OCI-M2 (cell line): ENCODE measurements around the gene ETS2.
"Not testable (repeated sequence)": the region's sequence is repeated elsewhere in the genome, so short reads cannot be mapped to it uniquely, and the experiment has no call there.

Source experiments
- DNase-seq: peaks from one replicate; lab custom pipeline; 2025; ENCODE audit not compliant: unreplicated experiment; lab: John Stamatoyannopoulos, UW

Gene ETS2

DNA sequence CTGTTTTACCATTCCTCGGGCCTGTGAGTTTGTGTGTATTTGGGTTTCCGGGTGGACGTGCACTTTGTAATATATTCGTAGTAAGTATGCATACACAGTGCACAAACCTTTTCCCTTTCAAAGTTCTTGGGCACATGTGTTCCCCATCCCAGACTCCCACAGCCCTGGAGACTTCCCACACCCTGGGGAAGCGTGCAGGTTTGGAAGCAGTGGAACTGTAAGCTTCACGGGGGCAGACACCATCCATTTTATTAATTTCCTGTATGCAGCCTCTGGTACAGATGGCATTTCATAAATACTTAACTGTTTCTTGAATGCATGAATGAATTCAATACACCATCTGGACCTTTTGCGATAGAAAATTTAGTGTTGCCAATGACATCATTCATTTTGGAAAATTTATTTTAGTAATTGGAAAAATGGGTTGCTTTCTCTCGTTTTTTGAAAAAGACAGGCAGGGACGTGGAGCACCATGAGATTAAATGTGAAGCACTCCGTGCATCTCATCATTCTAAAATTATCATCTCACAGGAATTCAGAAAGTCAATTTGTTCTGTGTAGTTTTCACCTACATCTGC is 10.8 kb downstream of the ETS2 start:
- DNase-seq = no peak

DNA sequence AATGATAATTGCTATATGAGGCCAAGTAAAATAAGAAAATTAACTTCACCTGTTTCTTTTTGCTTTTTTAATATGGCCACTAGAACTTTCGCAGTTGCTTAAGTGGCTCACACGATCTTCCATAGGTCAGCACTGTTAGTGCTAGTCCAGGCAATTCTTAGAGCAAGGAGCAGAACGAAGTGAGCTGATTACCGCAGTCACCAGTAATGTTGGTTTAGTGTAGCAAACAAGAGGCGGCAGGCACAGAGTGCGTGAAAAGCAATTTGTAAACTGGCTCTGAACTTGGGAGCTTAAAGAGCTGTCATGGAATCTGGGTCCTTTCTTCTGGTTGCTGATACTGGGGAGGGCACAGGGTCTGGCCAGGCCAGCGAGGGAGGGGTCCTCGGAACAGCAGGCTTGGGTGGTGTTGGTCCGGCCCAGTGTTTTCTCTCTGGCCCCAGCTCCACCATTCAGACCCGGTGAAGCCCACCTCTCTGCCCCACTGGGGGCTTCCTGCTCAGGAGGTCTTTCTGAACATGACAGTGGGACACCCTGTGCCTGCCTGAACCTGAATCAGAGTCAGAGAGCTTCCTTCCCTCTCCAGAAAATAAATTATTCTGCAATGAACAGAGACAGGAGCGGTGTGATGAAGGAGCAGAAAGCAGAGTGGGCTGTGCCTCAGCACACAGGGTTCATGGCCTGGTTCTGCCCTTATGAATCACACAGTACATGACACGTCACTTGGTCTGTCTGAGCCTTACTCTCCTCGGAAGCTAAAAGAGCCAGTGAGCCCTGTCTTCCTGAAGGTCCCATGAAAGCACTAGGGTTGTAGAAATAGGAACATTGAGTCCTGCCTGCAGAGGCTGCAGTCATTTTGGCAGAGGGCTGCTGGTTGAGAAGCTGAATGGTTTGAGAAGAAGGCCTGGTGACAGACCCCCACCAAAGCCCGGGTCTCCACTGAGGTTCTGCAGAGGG is 11.9 kb downstream of the ETS2 start:
- no peak for DNase-seq

DNA sequence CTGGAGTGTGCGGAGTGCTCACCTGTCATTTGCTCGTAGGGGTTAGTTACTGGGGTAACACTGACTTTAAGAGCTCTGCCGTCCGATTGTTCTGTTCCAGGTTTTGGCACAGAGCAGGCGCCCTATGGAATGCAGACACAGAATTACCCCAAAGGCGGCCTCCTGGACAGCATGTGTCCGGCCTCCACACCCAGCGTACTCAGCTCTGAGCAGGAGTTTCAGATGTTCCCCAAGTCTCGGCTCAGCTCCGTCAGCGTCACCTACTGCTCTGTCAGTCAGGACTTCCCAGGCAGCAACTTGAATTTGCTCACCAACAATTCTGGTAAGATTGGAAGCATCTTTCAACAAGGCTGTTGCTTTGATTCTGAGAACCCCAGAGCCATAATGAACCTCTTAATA is 12.6 kb downstream of the ETS2 start:
- no peak for DNase-seq

DNA sequence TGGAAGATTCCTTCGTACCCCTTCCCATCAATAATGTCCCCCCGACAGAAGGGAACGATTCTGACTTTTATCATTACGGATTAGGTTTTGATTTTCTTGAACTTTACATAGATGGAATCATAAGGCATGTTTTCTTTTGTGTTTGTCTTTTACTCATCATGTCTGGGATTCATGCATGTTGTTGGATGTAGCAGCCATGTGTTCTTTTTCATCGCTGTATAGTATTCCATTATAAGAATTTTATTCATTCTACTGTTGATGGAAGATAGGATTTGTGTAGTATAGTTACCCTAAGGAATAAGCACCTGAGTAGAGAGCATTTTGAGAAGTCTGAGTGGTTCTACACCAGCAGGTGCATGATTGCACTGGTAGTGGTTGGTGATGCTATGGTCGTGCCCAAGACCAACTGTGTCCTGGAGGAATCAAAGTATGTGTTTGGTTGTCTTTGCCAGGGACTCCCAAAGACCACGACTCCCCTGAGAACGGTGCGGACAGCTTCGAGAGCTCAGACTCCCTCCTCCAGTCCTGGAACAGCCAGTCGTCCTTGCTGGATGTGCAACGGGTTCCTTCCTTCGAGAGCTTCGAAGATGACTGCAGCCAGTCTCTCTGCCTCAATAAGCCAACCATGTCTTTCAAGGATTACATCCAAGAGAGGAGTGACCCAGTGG is 13.5 kb downstream of the ETS2 start:
- DNase-seq = no peak

DNA sequence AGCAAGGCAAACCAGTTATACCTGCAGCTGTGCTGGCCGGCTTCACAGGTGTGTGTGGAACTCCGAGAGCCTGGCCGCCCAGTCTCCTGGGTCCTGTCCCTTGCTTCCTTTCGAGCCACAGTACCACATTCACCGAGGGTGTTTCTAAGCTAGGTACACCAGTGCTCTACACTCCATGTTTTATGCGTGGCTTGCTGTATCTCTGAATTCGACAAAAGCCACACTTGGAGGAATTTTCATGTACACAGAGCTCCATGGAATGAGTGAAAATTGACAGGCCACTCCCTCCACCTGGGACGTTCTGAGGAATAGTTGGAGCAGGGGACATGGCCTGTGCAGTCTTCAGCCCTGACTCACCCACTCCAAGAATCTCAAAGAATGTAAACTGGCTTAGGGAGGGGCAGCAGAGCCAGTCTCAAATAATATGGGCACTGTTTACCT is 14.0 kb downstream of the ETS2 start:
- DNase-seq = no peak

DNA sequence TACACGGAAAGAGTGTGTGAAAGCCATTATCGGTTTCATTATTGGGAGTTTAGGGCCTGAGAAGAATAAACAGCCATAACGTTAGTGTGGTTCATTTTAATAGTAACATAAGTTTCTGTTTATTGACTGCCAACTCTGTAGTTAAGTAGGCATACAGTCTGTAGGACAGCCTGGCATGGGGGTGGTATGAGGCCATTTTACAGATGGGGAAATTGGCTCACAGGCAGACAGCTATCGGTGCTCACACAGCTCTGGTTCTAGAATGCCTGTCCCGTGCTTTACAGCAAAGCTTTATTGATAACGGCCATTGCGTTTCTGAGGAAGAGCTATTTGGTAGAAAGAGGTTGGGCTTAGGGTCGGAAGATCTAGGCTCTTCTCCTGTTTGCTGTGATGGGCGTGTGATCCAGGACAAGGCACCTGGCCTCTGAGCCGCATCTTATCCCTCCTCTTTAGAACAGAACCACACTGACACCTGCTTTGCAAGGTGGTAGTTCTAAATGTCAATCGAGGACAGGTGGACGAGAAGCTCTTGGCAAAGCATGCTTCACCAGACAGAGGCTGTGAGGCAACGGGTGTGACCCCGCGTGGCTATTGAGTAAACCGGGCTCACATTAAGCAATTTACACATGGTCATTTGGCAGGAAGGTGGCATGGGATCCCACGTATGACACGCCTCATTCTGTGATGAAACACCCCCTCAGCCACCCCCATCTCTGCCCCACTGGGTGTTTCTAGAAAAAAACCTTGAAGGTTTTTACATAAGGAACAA is 14.9 kb downstream of the ETS2 start:
- DNase-seq = no peak

DNA sequence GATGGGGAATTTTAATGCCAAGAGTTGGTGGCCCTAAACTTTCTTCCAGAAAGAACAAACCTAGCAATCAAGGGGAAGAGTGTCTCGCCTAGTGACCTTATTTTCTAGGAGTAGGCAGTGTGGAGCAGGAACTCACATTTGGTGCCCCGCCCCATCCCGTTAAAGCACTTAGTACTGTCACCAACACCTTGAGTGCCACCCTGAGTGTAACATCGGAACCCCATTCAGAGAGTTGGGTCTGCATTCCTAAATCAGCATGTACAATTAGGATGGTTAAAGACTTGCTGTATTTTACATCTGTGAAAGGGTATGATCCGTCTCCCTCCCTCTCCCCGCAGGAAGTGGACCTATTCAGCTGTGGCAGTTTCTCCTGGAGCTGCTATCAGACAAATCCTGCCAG is 15.5 kb downstream of the ETS2 start:
- no peak for DNase-seq

DNA sequence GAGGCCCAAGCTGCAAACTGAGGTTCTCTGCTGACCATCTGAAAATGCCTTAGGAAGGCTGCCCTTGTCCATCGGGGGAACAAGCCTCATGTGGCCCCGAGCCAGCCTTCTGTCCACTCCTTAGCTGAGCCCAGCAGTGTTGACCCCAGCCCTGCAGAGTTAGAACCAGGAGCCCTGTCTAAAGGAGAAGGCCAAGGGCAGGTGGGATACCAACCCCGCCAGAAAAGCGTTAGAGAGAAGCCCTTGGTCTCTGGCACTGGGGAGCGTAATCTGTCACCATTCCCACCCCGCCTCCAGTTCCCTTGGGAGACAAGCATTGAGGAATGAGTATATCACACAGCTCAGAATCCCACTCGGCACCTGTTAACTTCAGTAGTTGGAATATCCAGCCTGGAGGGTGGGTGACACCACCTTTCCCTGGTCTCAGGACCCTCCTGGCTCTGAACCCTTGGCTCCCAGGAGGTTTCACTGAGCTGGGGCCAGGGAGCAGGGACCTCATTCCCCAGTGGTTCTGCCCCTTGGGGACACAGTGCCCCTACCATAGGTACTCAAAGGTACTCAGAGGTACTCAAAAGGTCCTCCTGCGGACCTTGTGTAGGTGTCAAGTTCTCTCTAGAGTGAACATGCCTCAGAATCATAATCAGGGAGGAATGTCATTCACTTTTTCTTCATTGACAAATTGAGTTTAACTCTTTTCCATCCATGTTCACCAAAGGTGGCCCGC is 16.4 kb downstream of the ETS2 start:
- DNase-seq = no peak

DNA sequence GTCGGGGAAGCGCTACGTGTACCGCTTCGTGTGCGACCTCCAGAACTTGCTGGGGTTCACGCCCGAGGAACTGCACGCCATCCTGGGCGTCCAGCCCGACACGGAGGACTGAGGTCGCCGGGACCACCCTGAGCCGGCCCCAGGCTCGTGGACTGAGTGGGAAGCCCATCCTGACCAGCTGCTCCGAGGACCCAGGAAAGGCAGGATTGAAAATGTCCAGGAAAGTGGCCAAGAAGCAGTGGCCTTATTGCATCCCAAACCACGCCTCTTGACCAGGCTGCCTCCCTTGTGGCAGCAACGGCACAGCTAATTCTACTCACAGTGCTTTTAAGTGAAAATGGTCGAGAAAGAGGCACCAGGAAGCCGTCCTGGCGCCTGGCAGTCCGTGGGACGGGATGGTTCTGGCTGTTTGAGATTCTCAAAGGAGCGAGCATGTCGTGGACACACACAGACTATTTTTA is 17.1 kb downstream of the ETS2 start:
- no peak for DNase-seq

DNA sequence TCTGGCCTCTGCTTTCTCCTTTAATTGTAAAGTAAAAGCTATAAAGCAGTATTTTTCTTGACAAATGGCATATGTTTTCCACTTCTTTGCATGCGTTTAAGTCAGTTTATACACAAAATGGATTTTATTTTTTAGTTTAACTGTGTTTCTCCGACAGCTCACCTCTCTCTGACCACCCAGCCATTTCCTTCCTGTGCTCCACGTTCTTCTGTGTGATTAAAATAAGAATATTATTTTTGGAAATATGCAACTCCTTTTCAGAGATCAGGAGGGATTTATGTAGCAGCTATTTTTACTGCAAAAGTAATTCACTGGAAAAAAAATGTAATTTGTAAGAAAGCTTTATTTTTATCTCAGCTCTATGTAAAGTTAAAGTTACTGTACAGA is 18.0 kb downstream of the ETS2 start:
- no peak for DNase-seq

- DNase-seq = no peak
Observed at GRCh38 chr21:38824124-38824822, 18.5 kb downstream of the ETS2 start.

DNA sequence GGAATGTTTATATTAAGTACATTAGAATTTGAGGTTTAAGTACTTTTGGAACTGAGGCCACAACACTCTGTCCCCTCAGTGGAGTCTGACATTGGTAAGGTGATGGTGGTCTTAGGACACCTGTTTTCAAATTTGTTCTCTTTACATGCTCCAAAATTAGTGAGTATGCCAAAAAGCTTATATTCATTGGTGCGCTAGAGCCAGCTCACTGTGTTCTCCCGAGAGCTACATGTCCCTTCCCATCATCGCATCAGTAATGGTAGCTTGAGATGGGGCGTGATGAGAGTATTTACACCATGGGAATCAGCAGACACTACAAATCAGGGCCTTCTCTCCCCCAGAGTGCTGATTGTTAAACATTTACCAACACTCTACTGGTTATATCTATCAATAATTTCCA is 19.5 kb downstream of the ETS2 start:
- DNase-seq = no peak

- no peak for DNase-seq
Observed at GRCh38 chr21:38825921-38826320, 20.2 kb downstream of the ETS2 start.

GRCh38 chr21:38828111-38828510 is 22.4 kb downstream of the ETS2 start:
- DNase-seq = not testable (repeated sequence)

- DNase-seq = no peak
Observed at GRCh38 chr21:38830671-38831525, 25.2 kb downstream of the ETS2 start.

DNA sequence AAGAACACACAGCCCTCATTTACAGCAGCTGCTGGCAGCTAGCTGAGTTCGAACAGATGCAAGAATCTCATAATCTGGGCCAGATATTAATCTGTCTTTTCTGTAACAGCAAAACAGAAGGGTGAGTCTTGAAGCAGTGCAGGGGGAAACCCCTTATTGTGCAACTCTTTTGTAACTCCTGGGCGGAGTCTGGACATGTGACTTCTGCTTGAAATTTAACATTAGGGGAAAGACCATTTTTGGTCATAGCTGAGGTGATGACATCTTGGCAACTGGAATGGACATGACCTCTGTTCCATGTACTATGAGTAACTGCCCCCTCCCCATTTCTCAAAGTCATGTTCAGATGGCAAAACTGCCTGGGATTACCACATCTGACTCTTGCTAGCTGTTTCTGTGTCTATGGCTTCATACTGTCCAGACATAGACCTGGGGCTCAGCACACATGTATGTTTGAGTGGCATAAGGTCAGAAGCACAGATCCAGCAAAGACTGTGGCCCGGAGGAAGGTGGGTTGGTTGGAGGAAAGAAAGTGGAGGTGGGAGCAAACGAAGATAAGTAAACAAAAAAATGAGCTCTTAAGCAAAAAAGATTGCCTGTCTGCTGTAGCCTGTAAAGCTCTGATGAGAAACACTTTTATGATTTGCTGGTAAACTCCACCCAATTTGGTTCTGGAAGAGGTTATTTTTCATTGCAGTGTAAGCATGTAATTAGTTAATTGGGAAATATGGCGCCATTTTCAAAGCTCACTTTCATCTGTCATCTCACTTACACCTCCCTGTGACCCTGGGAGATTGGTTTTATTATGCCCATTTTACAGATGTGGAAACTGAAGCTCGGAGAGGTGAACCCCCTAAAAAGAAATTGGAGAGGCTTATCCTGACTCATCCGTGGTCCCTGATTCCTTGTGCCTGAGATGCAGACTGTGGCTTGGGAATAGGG is 26.1 kb downstream of the ETS2 start:
- no peak for DNase-seq

GRCh38 chr21:38832664-38833063 is 26.9 kb downstream of the ETS2 start:
- DNase-seq = no peak

DNA sequence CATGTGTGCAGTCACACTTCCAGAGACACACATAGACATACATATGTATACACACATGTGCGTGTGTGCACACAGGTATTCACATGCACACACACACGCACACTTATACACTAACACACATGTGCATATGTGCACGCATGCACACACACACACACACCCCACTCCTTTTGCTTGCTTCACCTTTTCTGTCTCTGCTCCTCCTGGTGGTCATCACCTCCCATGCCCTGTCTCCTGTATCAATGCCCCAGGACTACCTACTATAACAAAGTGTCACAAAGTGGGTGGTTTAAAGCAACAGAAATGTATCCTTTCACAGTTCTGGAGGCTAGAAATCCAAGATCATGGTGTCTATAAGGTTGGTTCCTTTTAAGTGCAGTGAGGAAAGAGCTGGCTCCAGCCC is 27.4 kb downstream of the ETS2 start:
- DNase-seq = no peak
